ES-I3 (cell line): ENCODE measurements around the gene TTC27.
"Not testable (repeated sequence)": the region's sequence is repeated elsewhere in the genome, so short reads cannot be mapped to it uniquely, and the experiment has no call there.

Experiments
- H3K36me3 ChIP-seq: 2 replicates; pipeline ENCODE4 v1.6.1; 2013; ENCODE audit warnings: mild to moderate bottlenecking, low read length, control low read depth, moderate library complexity; ENCODE audit not compliant: insufficient read depth
- H3K4me1 ChIP-seq: 2 replicates; pipeline ENCODE4 v1.6.1; 2013; ENCODE audit warnings: mild to moderate bottlenecking, control low read depth, low read length; ENCODE audit not compliant: insufficient read depth
- H3K9ac ChIP-seq: 2 replicates; pipeline ENCODE4 v1.6.1; 2013; ENCODE audit warnings: low read depth, mild to moderate bottlenecking, low read length, moderate library complexity
- H3K9me3 ChIP-seq: 2 replicates; pipeline ENCODE4 v1.6.1; 2013; ENCODE audit warnings: mild to moderate bottlenecking, low read length, moderate library complexity; ENCODE audit not compliant: control insufficient read depth, insufficient read depth

The TTC27 gene

DNA sequence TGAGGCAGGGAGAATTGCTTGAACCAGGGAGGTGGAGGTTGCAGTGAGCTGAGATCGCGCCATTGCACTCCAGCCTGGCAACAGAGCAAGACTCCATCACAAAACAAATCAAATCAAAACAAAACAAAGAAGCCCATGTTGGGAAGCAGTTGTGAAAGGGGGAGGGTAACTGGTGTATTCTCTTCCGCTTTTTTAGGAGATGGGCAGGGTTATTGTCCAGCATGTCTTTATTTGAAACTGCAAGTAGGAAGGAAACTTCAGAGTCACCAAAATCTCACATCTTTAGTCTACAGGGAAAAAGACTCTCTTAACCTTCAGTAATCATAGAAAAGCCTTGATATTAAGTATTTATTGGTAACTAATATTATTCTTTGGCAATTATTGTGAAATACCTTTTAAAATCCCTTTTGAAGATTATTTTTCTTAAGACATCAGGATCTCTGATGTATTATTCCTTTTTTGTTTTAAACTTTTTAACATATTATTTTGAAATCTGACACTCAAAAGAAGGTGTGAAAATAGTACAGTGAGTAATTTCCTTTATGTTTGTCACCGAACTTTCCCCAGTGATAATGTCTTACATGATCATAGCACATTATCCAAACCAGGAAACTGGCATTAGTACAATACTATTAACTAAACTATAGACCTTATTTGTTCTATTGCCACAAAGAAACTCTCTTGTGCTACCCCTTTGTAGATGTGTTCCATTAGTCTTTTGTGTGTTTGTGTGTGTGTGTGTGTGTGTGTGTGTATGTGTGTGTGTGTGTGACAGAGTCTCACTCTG lies 234.6 kb downstream of the TTC27 start:
- Histone ChIP-seq H3K4me1 (no peaks in the 10 kb centered on the region), H3K9ac (no peak overlapping the region), H3K9me3 (no peaks in the 10 kb centered on the region), H3K36me3 (no peaks in the 10 kb centered on the region)

DNA sequence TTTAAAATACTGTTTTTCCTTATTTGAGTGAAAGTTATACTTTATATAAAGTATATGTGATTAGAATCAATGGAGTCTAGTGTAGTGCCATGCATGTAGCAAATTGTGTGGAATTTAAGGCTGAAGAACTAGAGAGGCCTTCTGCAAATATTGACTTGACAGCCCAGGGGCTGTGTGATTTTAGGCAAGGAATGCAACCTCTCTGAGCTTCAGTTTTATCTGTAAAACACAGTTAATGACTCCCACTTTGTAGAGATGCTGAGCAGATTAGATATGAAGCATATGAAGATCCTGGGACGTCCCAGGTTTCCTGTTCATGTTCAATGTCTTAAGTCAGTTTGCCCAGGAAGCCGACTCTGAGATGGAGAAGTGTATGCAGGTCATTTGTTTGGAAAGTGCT lies 235.5 kb downstream of the TTC27 start:
- Histone ChIP-seq H3K36me3 (no peaks in the 10 kb centered on the region), H3K9ac (no peak overlapping the region), H3K9me3 (no peaks in the 10 kb centered on the region), H3K4me1 (no peaks in the 10 kb centered on the region)

DNA sequence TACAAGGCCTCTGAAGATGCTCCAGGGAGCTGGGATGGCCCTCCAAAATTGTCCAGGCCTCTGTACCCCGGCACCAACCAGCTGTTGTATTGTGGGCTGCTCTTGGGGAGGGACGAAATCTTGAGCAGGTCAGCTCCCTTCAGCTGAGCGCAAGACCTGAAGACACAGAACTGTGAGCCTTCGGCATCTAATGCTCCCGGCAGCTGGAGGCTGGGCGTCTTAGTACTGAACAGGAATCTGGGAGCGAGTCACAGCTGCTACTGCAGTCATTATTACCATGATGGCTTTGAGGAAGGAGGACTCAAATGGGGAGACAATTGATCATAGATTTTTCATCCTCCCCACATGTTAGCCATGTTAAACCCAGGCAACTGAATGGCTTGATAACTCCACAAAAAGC lies 236.0 kb downstream of the TTC27 start:
- Histone ChIP-seq H3K4me1 (no peaks in the 10 kb centered on the region), H3K9me3 (no peaks in the 10 kb centered on the region), H3K36me3 (no peaks in the 10 kb centered on the region), H3K9ac (no peak overlapping the region)

DNA sequence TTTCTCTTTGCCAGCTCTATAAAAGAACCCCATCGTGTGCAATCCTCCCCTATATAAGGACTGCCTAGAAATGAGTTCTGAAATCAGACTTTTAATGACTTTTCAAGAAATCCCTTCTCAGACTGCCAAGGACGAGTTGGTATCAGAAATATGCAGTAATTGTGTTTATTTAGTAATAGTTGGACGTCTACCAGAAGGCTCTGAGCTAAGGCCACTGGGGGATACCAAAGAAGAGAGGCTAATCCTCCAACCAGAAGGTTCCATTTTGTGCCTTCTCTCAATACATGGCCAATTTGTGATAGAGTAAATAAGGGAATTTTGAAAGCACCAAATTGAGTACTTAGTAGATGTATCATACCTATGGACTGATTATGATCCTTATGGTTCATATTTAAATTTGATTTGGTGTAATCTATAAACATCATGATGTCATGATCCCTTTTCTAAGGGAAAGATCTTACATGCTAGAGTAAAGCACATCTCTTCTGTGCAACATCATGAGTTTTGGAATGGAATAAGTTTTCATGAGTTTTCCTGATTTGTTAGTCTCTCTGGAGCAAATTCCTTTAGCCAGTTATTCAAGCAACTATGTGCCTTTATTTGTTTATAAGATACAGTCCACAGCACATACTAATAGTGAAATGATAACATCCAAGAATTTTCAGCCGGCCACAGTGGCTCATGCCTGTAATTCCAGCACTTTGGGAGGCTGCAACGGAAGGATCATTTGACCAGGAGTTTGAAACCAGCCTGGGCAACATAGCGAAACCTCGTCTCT lies 236.7 kb downstream of the TTC27 start:
- no peaks in the 10 kb centered on the region for H3K9me3 ChIP-seq
- H3K9ac ChIP-seq, result no peak overlapping the region
- no peaks in the 10 kb centered on the region for H3K36me3 ChIP-seq
- no peaks in the 10 kb centered on the region for H3K4me1 ChIP-seq

DNA sequence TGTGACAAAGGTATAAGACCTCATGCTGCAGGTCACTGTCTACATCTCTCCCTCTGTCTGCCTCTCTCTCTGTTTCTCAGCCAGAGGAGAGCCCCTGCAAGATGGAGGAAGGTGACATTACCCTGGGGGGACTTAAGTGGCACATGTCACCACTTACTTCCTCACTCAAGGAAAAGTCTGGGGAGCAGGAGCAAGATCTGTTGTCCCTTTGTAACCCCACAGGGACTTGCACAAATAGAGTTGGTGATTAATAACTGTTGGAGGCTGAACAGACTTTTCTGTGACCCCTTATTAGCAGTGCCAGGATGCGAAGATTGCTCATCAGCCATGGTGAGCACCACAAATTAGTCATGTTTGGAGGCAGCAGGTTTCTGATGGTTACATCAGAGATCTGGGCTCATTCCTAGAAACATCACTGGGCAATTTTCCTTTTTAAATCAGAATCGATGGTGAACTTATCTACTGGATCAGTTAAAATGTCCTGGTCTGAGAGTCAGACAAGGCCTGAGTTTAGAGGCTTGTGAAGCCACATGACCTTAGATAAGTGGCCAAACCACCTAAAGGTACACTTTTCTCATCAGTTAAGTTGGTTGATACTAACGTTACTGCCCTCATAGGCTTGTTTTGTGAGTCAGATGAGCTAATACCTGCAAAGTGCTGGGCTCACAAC lies 237.7 kb downstream of the TTC27 start:
- Histone ChIP-seq H3K9me3 (no peaks in the 10 kb centered on the region), H3K9ac (no peak overlapping the region), H3K36me3 (no peaks in the 10 kb centered on the region), H3K4me1 (no peaks in the 10 kb centered on the region)

DNA sequence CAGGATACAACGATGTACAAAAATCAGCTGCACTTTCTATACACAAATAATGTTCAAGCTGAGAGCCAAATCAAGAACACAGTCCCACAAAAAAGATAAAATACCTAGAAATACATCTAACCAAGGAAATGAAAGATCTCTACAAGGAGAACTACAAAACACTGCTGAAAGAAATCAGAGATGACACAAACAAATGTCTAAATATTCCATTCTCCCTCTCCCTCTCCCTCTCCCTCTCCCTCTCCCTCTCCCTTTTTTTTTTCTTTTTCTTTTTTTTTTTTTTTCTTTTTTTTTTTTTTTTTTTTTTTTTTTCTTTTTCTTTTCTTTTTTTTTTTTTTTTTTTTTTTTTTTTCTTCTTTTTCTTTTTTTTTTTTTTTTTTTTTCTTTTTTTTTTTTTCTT lies 238.6 kb downstream of the TTC27 start:
- H3K9ac ChIP-seq, H3K36me3 ChIP-seq, H3K9me3 ChIP-seq, H3K4me1 ChIP-seq: not testable (repeated sequence)
